ENCODE measurements around the gene SAPCD2.

SAPCD2 gene

GRCh38 chr9:137025517-137025966 is 44.8 kb downstream of the SAPCD2 start:
- no peak overlapping the region for H3K4me3 ChIP-seq (ENCODE audit: low read depth, low read length)
- DNase-seq (ENCODE audit: low read depth): no peak

DNA sequence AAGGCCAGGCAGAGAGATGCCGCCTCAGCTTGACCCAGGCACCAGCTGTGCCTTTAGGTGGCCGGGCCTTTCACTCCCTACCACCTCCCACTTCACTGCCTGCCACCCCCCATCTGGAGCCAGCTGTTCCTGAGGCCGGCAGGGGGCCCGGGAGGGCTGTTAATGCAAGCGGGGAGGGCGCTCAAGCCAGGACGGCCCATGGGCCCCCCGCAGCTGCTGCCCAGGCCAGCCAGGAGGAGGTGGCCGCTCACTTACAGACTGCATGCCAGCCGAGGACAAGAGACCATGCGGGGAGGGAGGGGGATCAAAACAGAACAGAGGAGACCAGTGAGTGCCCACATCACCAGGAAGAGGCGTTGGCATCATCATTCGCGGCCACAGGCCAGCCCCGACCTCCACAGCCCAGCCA is 46.8 kb downstream of the SAPCD2 start:
- H3K4me3 ChIP-seq (ENCODE audit: low read depth, low read length): no peak overlapping the region
- DNase-seq (ENCODE audit: low read depth): no peak

- DNase-seq (ENCODE audit: low read depth): no peak
- no peak overlapping the region for H3K4me3 ChIP-seq (ENCODE audit: low read depth, low read length)
These were observed 47.2 kb downstream of the SAPCD2 start for GRCh38 chr9:137023157-137023556.

GRCh38 chr9:137022662-137023008 is 47.7 kb downstream of the SAPCD2 start:
- DNase-seq (ENCODE audit: low read depth): no peak
- H3K4me3 ChIP-seq (ENCODE audit: low read depth, low read length): no peak overlapping the region

DNA sequence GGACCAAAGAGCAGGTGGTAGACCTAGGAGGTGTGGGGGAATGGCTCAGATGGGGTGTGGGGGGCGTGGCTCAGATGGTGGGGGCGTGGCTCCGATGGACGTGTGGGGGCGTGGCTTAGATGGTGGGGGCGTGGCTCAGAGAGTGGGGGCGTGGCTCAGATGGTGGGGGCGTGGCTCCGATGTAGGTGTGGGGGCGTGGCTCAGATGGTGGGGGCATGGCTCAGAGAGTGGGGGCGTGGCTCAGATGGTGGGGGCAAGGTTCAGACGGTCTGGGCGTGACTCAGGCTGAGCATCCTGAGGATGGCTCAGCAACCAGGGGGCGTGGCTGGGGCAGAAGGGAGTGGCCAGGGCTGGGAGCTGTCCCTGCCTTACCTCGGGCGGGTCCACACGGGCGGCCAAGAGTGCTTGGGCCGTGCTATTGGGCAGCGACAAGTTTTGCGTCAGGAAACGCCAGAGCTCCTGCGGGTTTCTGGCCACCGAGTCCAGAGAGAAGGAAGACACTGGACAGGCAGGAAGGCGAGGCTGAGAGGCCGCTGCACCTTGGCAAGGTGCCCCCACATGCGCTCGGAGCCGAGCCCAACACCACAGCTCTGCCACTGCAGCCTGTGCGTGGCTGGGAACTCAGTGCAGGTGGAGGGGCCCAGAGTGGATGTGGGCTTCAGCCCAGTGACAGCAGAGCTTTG is 48.2 kb downstream of the SAPCD2 start:
- DNase-seq (ENCODE audit: low read depth): no peak
- H3K4me3 ChIP-seq (ENCODE audit: low read depth, low read length): no peak overlapping the region

DNA sequence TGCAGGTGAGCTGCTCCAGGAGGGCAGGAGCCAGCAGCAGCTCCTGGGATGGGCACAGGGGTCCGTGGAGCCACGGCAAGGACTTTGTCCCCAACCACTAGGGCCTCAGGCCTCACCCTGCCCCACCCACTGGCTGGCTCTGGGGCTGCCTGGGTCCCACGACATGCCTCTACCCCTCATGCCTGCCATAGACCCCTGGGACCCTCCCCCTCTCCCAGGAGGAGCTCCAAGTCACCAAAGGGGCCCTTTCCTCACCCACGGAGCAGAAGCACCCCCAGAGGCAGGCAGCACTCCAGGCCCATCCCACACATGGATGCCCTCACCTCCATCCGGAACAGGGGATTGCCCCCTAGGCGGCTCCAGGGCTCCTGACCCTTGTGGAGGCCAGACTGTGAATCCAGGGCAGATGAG is 48.8 kb downstream of the SAPCD2 start:
- no peak for DNase-seq (ENCODE audit: low read depth)
- H3K4me3 ChIP-seq (ENCODE audit: low read depth, low read length): no peak overlapping the region

DNA sequence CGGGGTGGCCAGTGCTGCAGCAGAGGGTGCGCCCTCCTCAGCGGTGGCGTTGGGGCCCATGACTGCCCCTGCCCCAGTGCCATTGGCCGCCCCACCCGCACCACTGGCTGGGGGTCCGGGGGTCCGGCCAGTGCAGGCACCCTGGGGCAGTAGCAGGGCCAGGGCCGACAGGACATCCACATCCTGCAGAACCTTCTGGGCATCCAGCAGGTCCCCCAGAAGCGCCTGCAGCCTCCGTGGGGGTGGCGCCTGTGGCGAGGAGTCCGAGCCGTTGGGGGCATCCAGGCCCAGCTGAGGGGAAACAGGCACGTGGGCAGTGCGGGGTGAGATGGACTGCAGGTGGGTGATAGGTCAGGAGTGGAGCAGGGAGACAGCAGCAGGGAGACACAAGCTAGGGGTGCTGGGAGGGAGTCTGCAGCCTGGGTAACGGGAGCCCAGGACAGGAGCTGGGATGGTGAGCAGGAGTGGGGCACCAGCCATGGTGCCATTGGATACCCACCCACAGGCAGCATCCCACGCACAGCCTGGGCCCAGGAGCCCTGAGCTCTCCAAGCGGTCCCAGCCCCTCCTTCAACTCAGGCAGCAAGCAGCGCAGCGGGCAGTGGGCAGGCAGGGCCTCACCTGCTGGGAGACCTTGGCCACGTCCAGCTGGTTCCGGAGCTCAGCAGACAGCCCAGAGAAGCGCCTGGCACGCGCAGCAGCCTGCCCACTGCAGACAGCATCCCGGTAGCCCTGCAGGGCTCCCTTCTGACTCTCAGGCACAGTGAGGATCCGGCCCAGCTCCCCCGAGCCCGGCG is 49.4 kb downstream of the SAPCD2 start:
- no peak overlapping the region for H3K4me3 ChIP-seq (ENCODE audit: low read depth, low read length)
- DNase-seq (ENCODE audit: low read depth): no peak

GRCh38 chr9:137019891-137020683 is 50.3 kb downstream of the SAPCD2 start:
- DNase-seq (ENCODE audit: low read depth): no peak
- no peak overlapping the region for H3K4me3 ChIP-seq (ENCODE audit: low read depth, low read length)

DNA sequence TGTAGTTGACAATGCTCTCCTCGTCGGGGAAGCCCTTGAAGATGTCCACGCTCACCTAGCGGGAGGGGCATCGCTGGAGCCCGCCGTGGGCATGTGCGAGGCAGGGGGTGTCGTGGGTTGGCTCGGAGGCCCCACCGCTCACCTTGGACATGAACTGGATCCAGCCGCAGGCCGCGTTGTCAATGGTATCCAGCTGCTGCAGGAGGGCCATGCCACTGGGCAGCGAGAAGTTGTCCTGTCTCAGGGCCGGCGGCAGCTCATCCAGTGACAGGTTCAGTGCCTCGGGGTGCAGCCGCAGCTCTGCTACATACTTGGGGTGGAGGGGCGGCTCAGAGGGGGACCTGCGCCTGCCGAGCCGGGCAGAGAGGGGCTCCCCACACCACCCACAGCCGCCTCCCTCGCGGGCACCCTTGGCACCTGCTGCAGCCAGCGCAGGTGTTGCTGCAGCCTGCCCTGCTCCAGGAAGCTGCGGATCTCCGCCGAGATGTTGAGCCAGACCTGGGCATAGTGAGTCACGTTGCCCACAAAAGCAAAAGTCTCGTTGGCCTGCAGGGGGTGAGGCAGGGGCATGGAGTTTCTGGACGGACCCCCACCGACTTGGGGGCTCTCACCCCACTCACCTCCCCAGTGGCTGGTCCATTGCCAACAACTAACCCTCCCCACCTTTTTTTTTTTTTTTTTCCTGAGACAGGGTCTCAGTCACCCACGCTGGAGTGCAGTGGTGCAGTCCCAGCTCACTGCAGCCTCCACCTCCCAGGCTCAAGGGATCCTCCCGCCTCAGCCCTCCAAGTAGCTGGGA is 51.4 kb downstream of the SAPCD2 start:
- no peak overlapping the region for H3K4me3 ChIP-seq (ENCODE audit: low read depth, low read length)
- DNase-seq (ENCODE audit: low read depth): no peak

- DNase-seq (ENCODE audit: low read depth): no peak
- no peak overlapping the region for H3K4me3 ChIP-seq (ENCODE audit: low read depth, low read length)
These were observed 52.4 kb downstream of the SAPCD2 start for GRCh38 chr9:137017791-137018497.

GRCh38 chr9:137017071-137017470 is 53.3 kb downstream of the SAPCD2 start:
- no peak for DNase-seq (ENCODE audit: low read depth)
- H3K4me3 ChIP-seq (ENCODE audit: low read depth, low read length): no peak overlapping the region

DNA sequence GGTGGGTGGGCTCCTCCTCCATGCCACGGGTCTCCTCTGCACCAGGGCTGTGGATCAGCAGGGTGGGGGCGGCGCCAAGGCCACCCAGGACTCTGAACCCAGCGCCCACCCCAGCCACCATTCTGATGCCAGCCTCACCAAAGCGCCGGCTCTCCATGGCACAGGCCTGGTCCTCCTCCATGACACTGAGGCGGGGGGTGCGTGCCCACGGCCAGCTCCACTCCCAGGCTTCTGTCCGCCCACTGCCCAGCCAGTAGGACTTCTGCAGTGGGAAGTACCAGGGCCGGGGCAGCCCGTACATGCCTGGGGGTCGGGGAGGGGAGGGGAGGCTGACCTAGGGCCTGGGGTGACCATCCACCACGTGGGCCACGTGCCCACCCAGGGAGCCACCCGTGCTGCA is 53.9 kb downstream of the SAPCD2 start:
- DNase-seq (ENCODE audit: low read depth): no peak
- no peak overlapping the region for H3K4me3 ChIP-seq (ENCODE audit: low read depth, low read length)

DNA sequence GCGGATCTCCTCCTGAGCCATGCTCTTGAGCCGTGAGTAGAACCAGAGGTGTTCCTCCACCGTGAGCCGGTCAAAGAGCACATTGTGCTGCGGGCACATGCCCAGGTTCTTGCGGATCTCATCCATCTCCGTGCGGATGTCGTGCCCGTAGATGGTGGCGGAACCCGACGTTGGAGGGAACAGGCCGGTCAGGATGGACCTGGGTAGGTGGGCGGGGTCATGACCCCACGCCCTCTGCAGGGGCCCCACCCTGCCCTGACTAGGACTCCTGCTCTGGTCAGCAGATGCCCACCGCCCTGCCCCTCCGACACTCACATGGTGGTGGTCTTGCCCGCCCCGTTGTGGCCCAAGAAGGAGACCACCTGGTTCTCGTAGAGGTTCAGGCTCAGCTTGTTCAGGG is 54.4 kb downstream of the SAPCD2 start:
- no peak overlapping the region for H3K4me3 ChIP-seq (ENCODE audit: low read depth, low read length)
- DNase-seq (ENCODE audit: low read depth): no peak

GRCh38 chr9:137015540-137015930 is 54.8 kb downstream of the SAPCD2 start:
- H3K4me3 ChIP-seq (ENCODE audit: low read depth, low read length): no peak overlapping the region
- DNase-seq (ENCODE audit: low read depth): no peak

GRCh38 chr9:137014776-137015539 is 55.4 kb downstream of the SAPCD2 start:
- DNase-seq (ENCODE audit: low read depth): no peak
- H3K4me3 ChIP-seq (ENCODE audit: low read depth, low read length): no peak overlapping the region

GRCh38 chr9:137014166-137014565 is 56.2 kb downstream of the SAPCD2 start:
- H3K4me3 ChIP-seq (ENCODE audit: low read depth, low read length): no peak overlapping the region
- no peak for DNase-seq (ENCODE audit: low read depth)

GRCh38 chr9:137013571-137013940 is 56.8 kb downstream of the SAPCD2 start:
- no peak for DNase-seq (ENCODE audit: low read depth)
- no peak overlapping the region for H3K4me3 ChIP-seq (ENCODE audit: low read depth, low read length)

Measured in skeletal muscle cell (primary cell).